HG02588 (cell line): ENCODE data around the gene DDX51.
"Not testable (repeated sequence)": the region's sequence is repeated elsewhere in the genome, so short reads cannot be mapped to it uniquely, and the experiment has no call there.

ENCODE experiments used
- ATAC-seq: cut with Tn5 transposase; IDR thresholded peaks from one replicate; pipeline ENCODE4 v1.9.1; 2021; ENCODE audit warnings: mild to moderate bottlenecking, moderate library complexity; ENCODE audit not compliant: unreplicated experiment

DDX51 gene

GRCh38 chr12:132123970-132124765 lies 20.0 kb downstream of the DDX51 start:
- ATAC-seq = no peak

GRCh38 chr12:132121283-132121682 lies 22.8 kb downstream of the DDX51 start:
- no peak for ATAC-seq

- no peak for ATAC-seq
These were observed 25.2 kb downstream of the DDX51 start for GRCh38 chr12:132118876-132119275.

- ATAC-seq = no peak
These were observed 26.6 kb downstream of the DDX51 start for GRCh38 chr12:132117558-132117875.

GRCh38 chr12:132116709-132117557 lies 27.2 kb downstream of the DDX51 start:
- ATAC-seq = no peak

- ATAC-seq = no peak
These were observed 28.6 kb downstream of the DDX51 start for GRCh38 chr12:132115500-132115899.

GRCh38 chr12:132114667-132115066 lies 29.5 kb downstream of the DDX51 start:
- no peak for ATAC-seq

GRCh38 chr12:132111654-132112304 lies 32.3 kb downstream of the DDX51 start:
- no peak for ATAC-seq

GRCh38 chr12:132110677-132111076 lies 33.4 kb downstream of the DDX51 start:
- ATAC-seq = no peak

- ATAC-seq = no peak
These were observed 34.4 kb downstream of the DDX51 start for GRCh38 chr12:132109741-132110140.

GRCh38 chr12:132108211-132108832 lies 35.8 kb downstream of the DDX51 start:
- no peak for ATAC-seq

GRCh38 chr12:132106921-132107320 lies 37.2 kb downstream of the DDX51 start:
- no peak for ATAC-seq

- ATAC-seq = no peak
These were observed 38.7 kb downstream of the DDX51 start for GRCh38 chr12:132105467-132105866.

- ATAC-seq = no peak
These were observed 40.4 kb downstream of the DDX51 start for GRCh38 chr12:132103542-132104308.

GRCh38 chr12:132103072-132103471 lies 41.0 kb downstream of the DDX51 start:
- not testable (repeated sequence) for ATAC-seq

GRCh38 chr12:132102297-132102696 lies 41.8 kb downstream of the DDX51 start:
- ATAC-seq = no peak

- no peak for ATAC-seq
These were observed 43.6 kb downstream of the DDX51 start for GRCh38 chr12:132100306-132101065.

- no peak for ATAC-seq
These were observed 44.4 kb downstream of the DDX51 start for GRCh38 chr12:132099739-132100138.

GRCh38 chr12:132095520-132096409 lies 48.4 kb downstream of the DDX51 start:
- no peak for ATAC-seq
